Measurements from ENCODE around the gene ZNF280A.

ZNF280A gene

GRCh38 chr22:22520020-22520656 lies at the start of gene ZNF280A:
Gene ZNF280A (minus strand): TSS chr22:22520270. CDS start chr22:22515630, 4,640 bp downstream.
- DNase-seq: no peak

GRCh38 chr22:22569218-22569617 lies 49.1 kb upstream of the ZNF280A start:
- no peak for DNase-seq

- DNase-seq: no peak
Measured at GRCh38 chr22:22565981-22566380, 45.9 kb upstream of the ZNF280A start.

GRCh38 chr22:22558972-22559603 lies 39.0 kb upstream of the ZNF280A start, which contains the start of gene PRAME:
Gene PRAME (minus strand): TSS chr22:22559265. CDS start chr22:22556832, 2,433 bp downstream.
- DNase-seq: peak; percentile 57

GRCh38 chr22:22558071-22558971 lies 38.3 kb upstream of the ZNF280A start:
- no peak for DNase-seq

GRCh38 chr22:22556995-22557925 lies 37.2 kb upstream of the ZNF280A start:
- DNase-seq: no peak

GRCh38 chr22:22556578-22556977 lies 36.5 kb upstream of the ZNF280A start:
- DNase-seq: no peak

- no peak for DNase-seq
Measured at GRCh38 chr22:22555596-22555995, 35.5 kb upstream of the ZNF280A start.

GRCh38 chr22:22554587-22555284 lies 34.7 kb upstream of the ZNF280A start:
- no peak for DNase-seq

- DNase-seq: no peak
Measured at GRCh38 chr22:22553735-22554586, 33.9 kb upstream of the ZNF280A start.

- no peak for DNase-seq
Measured at GRCh38 chr22:22553141-22553540, 33.1 kb upstream of the ZNF280A start.

GRCh38 chr22:22552630-22553029 lies 32.6 kb upstream of the ZNF280A start:
- DNase-seq: no peak

GRCh38 chr22:22550789-22551434 lies 30.8 kb upstream of the ZNF280A start:
- DNase-seq: no peak

- DNase-seq: no peak
Measured at GRCh38 chr22:22548910-22549309, 28.8 kb upstream of the ZNF280A start.

- DNase-seq: no peak
Measured at GRCh38 chr22:22548317-22548716, 28.2 kb upstream of the ZNF280A start.

GRCh38 chr22:22547692-22548300 lies 27.7 kb upstream of the ZNF280A start:
- DNase-seq: no peak

GRCh38 chr22:22547226-22547625 lies 27.2 kb upstream of the ZNF280A start:
- DNase-seq: no peak

GRCh38 chr22:22546490-22546889 lies 26.4 kb upstream of the ZNF280A start:
- no peak for DNase-seq

- DNase-seq: no peak
Measured at GRCh38 chr22:22545084-22545483, 25.0 kb upstream of the ZNF280A start.
